GM19043 (cell line): Measurements from ENCODE around the gene IL26.

ENCODE experiments used
- ATAC-seq: cut with Tn5 transposase; IDR thresholded peaks from one replicate; pipeline ENCODE4 v1.9.1; 2021; ENCODE audit warnings: low read depth; ENCODE audit not compliant: unreplicated experiment

Gene IL26

GRCh38 chr12:68225576-68226476 lies at the start of gene IL26:
IL26 (minus strand) TSS chr12:68225810; CDS start chr12:68225756, 54 bp downstream.
- no peak for ATAC-seq

DNA sequence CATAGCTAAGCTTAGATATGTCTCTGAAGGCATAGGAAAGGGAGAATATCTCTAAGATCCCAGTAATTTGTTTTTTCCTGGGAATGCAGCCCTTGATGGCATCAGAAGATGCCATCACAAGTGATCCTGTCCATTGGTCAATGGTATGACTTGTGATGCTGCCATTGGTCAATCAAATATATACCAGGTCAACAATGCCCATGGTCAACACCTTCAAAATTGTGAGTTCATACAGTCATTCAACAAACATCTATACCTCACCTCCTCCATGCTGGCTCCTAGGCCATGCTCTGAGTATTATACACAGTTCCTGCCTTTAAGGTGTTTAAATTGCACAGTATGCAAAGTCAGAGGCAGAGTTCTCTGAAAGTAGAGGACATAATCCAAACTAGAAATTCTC lies 47.1 kb upstream of the IL26 start:
- no peak for ATAC-seq

DNA sequence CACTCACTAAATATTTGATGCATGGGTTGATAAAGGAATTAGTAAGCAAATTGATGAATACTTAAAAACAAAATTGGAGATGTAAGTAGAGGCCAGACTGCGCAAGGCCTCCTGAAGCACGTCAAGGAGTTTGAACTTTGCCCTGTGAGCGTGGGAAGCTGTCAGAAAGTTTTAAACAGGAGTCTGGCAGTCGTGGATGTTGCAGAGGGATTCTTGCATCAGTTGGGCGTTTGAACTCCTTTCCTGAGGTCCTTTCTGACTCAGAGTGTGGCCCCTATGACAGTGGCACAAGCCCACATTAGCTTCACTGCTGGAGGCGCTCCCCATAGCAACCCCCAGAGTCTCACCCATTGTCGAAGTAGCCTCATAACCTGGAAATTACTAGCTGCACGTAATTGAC lies 45.7 kb upstream of the IL26 start:
- ATAC-seq: no peak

- ATAC-seq: no peak
Measured at GRCh38 chr12:68270358-68270757, 44.7 kb upstream of the IL26 start.

- no peak for ATAC-seq
Measured at GRCh38 chr12:68269779-68270178, 44.2 kb upstream of the IL26 start.

DNA sequence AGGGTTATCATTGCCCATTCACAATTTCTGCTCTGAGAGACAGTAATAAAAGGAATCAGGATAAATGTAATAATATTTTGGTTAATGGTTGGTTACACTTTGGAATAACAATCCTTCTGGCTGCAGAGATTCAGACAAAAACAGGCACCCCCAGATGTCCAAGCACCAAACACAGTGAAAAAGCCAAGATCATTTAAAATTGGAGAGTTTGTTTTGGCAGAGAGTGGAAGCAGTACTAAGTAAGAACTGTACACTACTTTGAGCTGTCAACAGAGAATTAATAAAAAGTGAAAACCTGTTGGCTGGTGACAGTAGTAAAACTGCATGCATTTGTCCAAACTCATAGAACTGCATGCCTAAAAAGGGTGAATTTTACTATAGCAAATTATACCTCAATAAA lies 43.4 kb upstream of the IL26 start:
- ATAC-seq: no peak

DNA sequence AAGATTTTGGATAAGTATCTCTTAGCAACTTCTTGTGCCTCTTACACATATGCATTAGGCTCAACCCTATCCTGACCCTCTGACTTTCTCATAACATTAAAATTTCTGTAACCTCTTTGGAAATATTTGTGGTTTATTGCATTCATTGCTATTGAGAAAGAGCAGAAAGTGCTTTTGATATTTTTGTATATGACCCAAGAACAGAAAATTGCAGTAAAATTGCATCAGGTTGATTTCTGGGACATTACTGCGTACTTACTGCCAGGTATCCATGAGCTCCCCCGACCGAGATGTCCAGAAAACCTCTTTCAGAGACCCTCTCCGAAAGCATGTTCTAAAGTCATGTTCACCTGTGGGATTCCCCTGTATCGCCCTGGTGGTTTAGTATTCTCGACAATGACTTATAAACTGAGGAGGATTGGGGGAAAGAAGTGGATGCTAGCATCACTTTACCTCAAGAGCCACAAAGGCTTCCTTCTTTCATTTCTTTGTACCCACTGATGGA lies 42.3 kb upstream of the IL26 start:
- no peak for ATAC-seq

DNA sequence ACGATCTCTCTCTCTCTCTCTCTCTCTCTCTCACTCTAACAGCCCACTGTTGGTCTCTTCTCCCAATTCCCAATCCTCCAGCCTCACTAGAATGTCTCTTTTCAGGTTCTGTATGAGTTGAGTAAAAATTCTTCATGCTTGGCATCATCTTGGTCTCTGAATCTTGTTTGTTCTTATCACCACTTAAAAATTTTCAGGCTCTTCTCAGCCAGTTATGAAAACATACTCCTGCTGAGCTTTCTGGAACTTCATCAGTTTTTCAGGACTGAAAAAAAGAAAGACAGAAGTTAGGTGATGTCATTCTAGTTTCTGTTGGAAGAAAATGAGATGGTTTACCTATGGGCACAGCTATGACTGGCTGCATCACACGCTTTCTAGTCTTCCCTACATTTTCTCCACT lies 39.2 kb upstream of the IL26 start:
- ATAC-seq: no peak

DNA sequence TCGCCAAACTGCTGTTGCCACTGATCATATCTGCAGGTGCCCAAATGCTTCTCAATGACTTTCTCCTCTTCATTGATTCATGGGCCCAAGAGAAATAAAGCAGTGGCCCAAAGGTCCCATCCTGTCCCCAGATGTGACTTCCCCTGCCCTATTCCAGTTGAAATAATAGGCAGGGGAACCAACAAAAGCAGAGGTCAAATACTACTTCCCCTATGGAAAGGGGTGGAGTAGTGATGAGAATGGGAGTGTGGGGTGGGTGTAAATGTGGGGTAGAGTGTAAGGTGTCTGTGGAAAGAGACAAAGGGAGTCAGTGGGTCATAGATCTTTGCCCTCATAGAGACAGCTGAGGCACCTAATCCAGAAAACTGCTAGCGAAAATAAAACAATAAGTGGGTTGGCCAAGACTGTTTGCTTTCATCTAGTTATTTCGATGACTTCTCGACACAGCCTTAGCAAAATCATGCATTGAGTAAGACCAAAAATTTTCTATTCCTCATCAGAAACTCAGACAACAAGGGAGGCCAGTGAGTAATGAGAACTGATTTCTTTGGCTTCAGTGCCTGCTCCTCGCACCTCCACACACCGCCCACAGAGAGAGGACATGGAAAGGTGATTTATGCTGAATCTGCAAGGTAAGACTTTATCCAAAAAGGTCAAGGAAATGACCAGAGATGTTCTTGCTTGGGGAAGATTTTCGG lies 38.7 kb upstream of the IL26 start:
- no peak for ATAC-seq

DNA sequence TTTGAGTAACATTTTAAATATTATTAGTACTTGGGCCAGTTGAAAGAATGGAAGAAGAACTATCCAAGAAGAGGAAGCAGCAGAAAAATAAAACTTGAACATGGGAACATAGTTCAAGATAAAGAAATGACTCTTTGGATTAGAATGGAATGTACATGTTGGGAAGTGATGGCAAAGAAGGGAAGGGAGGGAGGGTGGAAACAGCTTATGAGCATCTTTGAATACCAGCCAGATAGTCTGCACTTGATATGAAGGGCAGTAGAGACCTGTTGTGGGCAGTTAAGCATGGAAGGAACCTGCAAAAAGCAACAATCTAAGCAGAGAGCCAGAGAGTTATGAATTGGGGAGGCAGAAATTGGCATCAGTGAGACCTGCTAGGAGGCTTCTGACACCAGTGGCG lies 37.8 kb upstream of the IL26 start:
- no peak for ATAC-seq

- ATAC-seq: no peak
Measured at GRCh38 chr12:68261896-68262295, 36.3 kb upstream of the IL26 start.

GRCh38 chr12:68260153-68260552 lies 34.5 kb upstream of the IL26 start:
- ATAC-seq: no peak

GRCh38 chr12:68259318-68259940 lies 33.8 kb upstream of the IL26 start:
- ATAC-seq: no peak

DNA sequence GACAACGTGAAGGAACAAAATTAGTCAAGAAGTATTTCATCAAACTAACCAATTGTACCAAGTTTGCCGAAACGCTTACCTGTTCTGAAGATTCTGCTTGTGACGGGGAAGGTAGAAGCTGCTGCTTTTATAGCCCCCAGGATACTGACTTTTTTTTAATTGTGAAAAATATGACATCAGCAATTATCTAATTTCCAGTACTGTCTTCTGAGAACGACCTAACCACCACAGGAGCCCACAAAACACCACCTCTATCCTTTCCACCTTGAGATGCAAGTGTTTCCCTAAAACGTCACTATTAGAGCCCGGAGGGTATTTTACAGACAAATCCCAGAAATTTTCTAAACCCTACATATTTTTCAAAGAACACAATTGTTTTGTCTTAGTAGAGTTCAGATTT lies 27.9 kb upstream of the IL26 start, which contains the start of gene IL22:
Gene IL22 (minus strand): TSS at position 101 of the 400 bp plus-strand sequence. CDS start 156 bp downstream, outside the sequence.
- no peak for ATAC-seq

DNA sequence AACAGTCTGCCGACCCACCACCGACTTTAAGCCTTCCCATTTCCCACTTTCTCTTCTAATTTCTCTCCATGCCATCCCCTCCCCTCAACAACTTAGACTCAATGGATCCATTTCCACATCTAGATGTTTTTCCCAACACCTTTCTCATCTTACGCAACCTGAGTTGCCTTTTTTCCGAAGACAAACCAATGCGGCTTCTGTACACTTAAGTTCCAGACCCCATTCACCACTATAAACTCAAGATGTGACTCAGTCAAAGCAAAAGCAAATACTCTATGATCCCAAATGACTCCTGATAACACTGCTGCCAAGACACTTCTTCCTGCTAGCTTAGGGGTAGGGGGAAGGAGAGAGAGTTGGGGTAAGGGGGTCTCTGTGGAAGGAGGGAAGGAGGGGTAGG lies 26.5 kb upstream of the IL26 start:
- no peak for ATAC-seq

DNA sequence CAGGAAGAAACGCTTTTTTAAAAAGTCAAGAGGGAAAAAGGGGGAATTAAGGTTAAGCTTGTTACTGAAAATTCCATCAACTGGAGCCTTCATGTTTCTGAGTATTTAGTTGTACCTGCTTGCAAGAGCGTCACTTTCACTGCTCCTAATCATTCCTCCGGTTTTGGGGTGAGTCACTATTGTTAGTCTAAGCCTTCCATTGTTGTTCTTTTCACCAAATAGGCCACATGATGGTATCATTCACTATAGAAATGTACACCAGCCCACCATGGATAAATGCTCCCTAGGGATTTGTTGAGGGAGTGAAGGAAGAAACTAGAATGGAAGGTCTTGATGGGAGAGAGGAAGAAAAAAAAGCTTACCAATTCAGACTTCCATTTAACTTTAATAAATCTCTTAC lies 24.8 kb upstream of the IL26 start:
- ATAC-seq: no peak

- ATAC-seq: no peak
Measured at GRCh38 chr12:68247785-68248184, 22.2 kb upstream of the IL26 start.

DNA sequence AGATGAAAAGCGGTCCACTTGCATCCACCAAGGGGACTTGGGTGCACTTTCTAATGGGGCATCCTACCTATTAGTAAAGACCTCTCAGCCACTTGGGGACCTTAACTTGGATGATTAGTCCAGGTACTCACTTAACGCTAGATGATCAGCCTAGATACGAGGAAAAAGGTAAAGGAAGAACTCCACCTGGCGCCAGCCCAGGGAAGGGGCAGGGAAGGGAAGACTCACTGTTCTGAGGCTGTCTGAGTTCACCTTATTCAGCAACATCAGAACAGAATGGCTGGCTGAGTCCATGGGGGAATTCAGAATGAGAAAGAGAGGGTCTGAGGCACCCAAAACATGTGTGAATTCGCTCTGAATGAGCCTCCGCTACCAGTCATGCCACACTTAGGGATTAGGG lies 20.7 kb upstream of the IL26 start:
- ATAC-seq: no peak

GRCh38 chr12:68245180-68246021 lies 19.8 kb upstream of the IL26 start:
- ATAC-seq: no peak

DNA sequence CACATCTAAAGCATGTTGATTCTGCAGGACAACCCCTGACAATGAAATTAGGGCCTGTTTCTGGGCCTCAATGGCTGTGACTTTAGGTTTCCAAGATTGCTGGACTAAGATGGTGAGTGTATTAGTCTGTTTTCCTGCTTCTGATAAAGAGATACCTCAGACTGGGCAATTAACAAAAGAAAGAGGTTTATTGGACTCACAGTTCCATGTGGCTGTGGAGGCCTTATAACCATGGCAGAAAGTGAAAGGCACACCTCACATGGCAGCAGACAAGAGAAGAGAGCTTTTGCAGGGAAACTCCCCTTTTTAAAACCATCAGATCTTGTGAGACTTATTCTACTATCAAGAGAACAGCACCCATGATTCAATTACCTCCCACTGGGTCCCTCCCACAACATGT lies 17.2 kb upstream of the IL26 start:
- ATAC-seq: no peak
